Retina (tissue), 1 donor: ENCODE data around the gene NKX3-2.

Experiments
- DNase-seq: peaks from one replicate; pipeline ENCODE4 v3.0.0-alpha.2; 2016

Gene NKX3-2

DNA sequence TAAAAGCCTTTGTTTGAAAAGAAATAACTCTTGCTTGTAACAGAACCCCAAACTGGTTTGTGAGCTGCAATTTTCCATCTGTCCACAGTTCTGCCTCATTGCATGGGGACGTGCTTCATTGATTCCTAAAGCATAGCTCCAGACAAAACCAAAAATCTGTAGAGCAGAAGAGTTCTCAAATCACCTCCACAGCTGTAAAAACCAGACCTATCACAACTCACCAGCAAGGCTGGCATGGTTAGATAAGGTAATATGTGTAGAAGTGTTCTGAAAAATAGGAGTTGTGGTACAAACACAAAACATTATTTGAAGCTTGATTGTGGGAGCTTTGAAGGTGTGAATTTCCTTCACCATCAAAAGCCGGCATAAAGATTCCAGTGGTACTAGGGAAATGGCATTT lies 47.7 kb downstream of the NKX3-2 start:
- DNase-seq, result no peak

DNA sequence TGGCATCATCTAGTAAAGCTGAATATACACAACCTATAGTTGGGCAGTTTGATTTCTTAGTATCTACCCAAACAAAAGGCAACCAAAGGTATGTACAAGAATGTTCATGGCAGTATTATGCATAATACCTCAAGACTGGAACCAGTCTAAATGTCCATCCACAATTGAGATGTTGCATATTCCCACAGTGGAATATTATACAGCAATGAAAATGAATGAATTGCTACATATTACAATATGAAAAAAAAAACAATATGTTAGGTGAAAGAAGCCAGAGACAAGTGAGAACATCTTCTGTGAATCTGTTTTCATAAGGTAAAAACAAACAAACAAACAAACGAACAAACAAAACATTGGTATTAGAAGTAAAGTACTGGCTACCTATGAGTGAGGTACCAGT lies 48.6 kb downstream of the NKX3-2 start:
- DNase-seq, result no peak

DNA sequence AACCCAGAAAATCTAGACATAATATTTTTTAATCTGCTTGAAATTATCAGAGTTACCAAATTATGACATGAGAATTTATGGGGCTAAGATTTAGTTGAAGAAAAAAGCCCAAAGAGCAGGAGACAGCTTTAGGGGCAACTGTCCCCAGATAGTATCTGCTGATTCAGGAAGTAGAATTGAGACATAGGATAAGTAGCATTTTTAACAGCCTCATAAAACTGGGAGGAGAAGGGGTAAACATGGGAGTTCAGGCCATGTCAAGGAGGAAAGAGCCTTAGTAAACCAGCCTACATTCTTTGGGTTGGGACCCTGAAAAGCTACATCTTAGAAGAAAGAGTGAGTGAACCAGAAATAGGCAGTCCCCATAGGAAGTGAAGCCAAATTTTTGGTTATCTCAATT lies 50.5 kb downstream of the NKX3-2 start:
- no peak for DNase-seq

DNA sequence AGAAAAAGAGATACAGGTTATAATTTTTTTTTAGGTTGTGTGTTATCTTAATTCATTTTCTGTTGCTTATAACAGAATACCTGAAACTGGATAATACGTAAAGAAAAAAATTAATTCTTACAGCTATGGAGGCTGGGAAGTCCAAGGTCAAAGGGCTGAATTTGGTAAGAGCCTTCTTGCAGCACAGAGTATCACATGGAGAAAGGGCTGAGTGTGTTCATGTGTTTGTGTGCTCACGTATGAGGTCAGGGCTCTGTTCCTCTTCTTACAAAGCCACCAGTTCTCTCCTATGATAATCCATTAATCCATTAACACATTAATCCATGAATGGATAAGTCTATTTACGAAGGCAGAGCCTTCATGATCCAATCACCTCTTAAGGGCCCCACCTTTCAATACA lies 51.6 kb downstream of the NKX3-2 start:
- DNase-seq, result no peak
